Stimulated activated CD4-positive, alpha-beta T cell treated with anti-CD3 and anti-CD28 coated beads, Interleukin-12 subunit alpha, Interleukin-12 subunit beta, amount 100 ng/mL, for 4 hours (primary cell): ENCODE data around the gene ARIH1.
"Not testable (repeated sequence)": the region's sequence is repeated elsewhere in the genome, so short reads cannot be mapped to it uniquely, and the experiment has no call there.

Source experiments
- DNase-seq: peaks from one replicate; pipeline ENCODE4 v3.0.0-alpha.2; 2020

Gene ARIH1

DNA sequence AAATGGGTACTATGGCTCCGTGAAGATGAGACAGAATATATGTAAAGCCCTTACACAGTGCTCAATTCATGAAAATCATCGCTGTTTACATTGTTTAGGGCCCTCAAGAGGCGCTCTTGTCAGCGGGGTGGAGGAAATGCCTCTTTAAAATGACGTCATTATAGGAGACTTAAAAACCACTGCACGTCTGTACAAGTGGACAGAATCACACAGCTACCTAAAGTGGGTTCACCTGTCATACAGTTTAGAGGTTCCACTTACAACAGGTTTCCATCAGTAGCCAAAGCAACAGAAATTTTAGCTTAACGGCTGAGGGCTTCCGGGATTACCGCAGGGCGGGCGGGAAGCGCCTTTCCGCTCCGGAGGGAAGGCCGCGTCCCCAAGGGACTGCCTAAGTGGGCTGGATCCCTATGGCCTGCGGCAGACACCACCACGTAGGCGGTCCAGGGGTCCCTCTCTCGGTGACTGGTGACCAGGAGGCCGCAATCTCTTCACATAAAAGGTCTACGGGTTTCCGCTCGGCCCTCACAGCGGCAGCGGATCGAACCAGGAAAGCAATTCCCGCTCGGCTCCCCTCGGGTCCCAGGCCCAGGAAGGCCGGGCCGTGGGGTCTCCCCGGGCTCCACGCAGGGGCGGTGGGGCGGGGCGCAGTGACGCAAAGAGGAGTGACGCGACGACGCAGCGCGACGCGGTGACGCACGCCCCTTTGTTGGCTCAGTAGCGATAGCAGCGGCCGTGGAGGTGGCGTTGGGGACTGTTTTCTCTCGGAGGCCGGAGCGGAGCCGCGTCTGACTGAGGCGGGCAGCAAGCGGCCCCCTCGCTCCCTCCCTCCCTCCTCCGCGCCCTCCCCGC lies at the start of gene ARIH1:
Gene ARIH1, plus strand, starts transcription at position 717 of the 852 bp plus-strand sequence. CDS start 310 bp downstream, outside the sequence.
- DNase-seq = peak; percentile 97

DNA sequence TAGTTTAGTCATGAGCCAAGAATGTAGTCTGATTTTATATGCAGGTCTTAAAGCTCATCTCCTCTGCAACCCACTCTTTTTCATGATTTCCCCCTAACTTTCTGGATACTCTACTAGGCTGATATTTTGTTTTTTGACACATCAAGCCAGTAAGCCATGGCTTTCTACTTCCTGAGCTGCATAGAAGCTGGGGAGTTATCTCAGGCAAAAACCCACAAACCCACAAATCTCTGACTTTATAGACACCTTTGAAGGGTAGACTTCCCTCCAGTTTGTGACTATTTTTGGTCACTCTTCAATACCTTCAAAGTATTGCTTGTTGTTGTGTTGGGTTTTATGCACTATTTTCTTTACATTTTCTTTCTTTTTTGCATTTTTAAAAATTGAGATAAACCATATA lies 47.4 kb upstream of the ARIH1 start:
- no peak for DNase-seq

DNA sequence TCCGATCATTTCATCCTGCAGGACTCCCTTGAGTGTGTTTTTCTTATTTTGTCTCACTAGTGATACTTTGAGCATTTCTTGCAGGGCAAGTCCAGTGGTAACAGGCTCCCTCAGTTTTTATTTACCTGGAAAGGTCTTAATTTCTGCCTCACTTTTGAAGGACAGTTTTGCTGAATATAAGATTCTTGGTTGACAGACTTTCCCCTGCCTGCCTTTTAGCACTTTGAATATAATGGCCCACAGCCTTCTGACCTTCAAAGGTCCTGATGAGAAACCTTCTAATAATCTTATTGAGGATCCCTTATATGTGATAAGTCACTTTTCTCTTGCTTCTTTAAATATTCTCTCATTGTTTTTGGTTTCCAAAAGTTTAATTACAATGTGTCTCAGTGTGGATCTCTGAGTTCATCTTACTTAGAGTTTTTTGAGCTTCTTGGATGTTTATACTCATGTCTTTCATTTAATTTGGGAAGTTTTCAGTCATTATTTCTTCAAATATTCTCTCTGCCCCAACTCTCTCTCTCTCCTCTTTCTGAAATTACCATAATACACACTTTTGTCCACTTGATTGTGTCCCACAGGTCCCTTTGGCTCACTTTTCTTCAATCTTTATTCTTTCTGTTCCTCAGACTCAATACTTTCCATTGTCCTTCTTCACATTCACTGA lies 36.3 kb upstream of the ARIH1 start:
- DNase-seq = no peak

DNA sequence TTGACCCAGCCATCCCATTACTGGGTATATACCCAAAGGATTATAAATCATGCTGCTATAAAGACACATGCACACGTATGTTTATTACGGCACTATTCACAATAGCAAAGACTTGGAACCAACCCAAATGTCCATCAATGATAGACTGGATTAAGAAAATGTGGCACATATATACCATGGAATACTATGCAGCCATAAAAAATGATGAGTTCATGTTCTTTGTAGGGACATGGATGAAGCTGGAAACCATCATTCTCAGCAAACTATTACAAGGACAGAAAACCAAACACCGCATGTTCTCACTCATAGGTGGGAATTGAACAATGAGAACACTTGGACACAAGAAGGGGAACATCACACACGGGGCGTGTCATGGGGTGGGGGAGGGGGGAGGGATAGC lies 31.3 kb upstream of the ARIH1 start:
- DNase-seq = not testable (repeated sequence)

DNA sequence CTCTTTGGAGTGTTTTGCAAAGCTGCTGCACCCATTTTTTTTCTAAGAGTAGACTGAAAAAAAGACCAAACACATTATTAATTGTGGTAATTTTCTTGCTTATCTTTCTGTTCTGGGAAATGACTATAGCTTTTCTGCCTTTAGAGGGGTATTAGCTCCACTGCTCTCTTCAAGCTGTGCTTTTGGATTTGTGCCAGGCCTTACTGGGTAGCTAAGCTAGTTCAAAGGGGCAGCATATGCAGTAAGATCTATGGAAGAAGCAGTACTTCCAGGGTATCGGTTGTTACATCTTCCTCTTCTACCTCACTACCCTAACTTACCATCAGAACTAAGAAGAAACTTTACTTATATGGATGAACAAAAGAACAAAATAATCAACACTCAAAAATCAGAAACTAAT lies 28.7 kb upstream of the ARIH1 start:
- no peak for DNase-seq

GRCh38 chr15:72450805-72451204 lies 23.3 kb upstream of the ARIH1 start:
- no peak for DNase-seq

GRCh38 chr15:72451224-72451623 lies 22.9 kb upstream of the ARIH1 start:
- DNase-seq = no peak

- no peak for DNase-seq
Observed at GRCh38 chr15:72456684-72457083, 17.4 kb upstream of the ARIH1 start.

DNA sequence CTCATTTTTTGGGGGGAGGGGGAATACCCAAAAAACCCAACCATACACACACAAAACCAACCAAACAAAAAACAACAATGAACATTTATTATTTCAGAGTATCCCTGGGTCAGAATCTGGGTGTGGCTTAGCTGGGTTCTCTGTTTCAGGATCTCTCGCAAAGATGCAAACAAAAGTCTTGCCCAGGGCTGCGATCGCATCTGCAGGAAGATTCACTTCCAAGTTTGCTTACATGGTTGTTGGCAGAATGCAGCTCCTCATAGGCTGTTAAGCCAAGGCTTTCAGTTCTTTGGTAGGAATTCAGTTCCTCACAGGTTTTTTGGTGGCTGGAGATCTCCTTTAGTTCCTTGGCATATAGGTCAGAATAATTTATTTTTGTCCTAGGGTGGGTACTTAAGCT lies 13.7 kb upstream of the ARIH1 start:
- no peak for DNase-seq

DNA sequence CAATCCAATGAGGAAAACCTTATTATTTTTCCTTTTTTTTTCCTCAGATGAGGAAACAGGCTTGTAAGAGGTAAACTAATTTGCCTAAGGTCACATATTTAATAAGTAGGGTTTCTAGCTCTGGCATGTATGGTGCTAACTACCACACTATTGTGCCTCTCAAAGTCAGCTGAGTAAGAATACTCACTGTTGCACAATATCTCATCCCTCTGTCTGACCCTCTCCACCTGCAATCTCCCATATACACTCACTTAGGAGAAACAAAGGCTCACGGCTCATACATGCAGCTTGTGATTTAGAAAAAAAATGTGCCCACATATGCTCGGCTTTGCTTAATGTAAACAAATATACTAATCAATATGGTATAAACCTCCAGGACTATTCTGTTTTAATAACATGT lies 10.4 kb upstream of the ARIH1 start:
- no peak for DNase-seq

DNA sequence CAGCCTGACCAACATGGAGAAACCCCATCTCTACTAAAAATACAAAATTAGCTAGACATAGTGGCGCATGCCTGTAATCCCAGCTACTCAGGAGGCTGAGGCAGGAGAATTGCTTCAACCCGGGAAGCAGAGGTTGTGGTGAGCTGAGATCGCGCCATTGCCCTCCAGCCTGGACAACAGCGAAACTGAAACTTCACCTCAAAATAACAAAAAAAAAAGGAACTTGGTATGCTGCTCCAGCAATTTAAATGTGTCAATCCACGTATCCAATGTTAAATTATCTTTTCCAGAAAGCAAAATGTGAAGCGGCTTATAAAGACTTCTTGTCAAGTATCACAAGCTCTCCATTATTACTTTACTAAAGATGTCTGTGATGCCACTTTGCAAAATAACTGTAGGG lies 9.9 kb upstream of the ARIH1 start:
- DNase-seq = no peak

GRCh38 chr15:72468103-72468502 lies 6.0 kb upstream of the ARIH1 start:
- DNase-seq = no peak

DNA sequence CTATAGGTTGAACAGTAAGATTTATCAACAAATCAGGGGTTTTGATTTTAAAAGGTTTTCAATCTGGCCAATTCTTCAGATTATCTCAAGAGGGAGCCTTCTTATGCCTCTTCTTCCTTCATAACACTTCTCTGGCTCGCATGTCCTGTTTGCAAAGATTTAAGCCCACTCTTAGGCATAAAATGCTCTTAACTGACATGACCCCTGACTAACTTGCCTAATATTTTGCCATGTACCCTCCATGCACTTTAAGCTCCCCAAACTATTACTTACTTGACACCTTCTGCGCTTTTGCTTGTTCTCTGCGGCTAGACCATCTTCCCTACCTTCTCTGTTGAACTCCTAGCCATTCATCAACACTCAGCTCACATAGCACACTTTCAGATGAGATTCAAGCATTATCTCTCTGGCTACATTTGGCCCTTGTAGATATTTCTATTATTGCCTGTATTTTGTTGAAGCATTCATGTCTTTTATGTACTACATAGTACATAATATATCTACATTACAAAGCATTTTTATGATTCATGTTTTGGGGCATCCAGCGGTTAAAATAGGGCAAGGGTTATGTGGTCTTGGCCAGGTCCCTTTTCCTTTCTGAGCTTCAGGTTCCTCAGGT lies 1.0 kb upstream of the ARIH1 start:
- DNase-seq = no peak

DNA sequence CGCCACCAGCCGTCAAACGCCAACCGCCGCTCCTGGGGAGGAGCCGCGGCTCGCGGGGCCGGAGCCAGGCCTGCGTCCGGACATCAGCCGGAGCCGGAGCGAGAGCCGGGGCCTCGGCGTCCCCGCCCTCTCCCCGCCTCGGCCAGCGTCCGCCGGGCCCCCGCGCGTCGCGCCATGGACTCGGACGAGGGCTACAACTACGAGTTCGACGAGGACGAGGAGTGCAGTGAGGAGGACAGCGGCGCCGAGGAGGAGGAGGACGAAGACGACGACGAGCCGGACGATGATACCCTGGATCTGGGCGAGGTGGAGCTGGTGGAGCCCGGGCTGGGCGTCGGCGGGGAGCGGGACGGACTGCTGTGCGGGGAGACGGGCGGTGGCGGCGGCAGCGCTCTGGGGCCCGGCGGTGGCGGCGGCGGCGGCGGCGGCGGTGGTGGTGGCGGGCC lies 359 bp downstream of the ARIH1 start:
- no peak for DNase-seq

DNA sequence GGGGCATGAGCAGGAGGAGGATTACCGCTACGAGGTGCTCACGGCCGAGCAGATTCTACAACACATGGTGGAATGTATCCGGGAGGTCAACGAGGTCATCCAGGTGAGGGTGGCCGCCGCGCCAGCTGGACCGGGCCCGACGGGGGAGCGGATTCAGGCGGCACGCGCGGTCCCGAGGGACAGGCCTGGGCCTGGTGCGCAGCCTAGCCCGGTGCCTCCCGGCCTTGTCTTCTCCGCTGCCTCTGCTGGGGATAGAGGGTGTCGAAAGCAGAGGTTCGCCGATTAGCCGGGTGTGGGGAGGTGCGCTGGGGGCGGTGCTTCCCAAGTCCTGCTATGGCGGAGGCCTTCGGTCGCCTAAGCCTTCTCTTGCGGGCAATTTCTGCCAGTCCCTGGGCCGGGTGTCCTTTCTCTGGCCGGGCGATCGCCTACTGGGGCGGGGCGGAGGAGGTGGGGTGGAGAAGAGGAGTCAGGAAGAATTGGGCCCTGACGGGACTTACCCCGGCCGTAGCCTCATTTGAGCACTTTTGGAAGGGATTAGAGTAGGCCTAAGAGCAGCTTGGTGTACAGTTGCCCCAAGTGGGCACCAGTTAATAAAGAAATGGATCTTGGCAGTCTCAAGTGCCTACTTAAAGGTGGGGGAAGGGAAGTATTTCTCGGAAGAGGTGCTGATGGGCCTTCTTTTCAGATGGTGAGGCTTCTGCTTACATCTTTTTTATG lies 940 bp downstream of the ARIH1 start:
- DNase-seq = peak; percentile 72

DNA sequence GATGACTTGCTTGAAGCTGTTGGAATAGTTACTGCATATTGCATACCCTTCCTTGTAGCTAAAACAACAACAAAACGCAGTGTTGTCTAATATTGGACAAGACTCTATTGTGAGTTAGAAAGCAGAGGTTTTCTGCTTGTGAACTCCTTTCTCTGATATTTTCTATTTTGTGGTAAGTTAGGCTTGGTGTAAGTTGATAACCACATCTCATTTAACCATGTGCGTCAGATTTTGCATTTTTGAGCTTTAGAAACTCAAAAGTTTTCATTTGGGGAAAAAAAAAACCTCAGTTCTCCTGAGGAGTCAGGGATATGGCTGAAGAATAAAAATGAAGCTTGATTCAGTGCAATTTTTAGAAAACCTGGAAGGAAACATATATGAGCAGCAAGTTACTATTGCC lies 1.5 kb downstream of the ARIH1 start:
- no peak for DNase-seq

DNA sequence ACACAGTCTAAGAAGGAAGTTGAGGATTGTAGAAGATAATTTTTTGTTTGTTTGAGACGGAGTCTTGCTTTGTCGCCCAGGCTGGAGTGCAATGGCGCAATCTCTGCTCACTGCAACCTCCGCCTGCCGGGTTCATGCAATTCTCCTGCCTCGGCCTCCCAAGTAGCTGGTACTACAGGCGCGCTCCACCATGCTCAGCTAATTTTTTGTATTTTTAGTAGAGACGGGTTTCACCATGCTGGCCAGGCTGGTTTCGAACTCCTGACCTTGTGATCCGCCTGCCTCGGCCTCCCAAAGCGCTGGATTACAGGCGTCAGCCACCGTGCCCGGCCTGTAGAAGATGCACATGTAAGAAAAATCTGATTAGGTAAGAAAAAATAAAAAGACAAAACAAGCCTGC lies 2.2 kb downstream of the ARIH1 start:
- not testable (repeated sequence) for DNase-seq

DNA sequence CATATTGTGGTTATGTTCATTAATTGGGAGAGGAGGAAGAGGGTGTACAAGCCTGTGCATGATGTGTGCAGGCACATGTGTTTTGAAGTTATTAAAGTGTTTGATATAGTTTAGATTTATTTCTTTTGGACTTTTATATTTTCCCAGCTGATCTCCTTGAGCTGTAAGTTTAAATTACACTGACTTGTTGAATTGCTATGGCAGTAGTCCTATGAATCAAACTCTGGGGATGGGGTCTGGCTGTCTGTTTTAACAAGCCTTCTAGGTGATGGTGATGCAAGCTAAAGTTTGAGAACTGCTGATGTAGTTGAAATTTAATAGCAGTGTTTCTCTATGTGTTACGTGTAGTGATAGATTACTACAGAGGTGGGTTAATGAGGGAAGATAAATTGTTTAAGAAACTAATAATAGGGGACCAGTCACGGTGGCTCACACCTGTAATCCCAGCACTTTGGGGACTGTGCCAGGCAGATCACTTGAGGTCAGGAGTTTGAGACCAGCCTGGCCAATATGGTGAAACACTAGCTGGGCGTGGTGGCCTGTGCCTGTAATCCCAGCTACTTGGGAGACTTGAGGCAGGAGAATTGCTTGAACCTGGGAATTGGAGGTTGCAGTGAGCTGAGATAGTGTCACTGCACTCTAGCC lies 7.0 kb downstream of the ARIH1 start:
- DNase-seq = no peak

DNA sequence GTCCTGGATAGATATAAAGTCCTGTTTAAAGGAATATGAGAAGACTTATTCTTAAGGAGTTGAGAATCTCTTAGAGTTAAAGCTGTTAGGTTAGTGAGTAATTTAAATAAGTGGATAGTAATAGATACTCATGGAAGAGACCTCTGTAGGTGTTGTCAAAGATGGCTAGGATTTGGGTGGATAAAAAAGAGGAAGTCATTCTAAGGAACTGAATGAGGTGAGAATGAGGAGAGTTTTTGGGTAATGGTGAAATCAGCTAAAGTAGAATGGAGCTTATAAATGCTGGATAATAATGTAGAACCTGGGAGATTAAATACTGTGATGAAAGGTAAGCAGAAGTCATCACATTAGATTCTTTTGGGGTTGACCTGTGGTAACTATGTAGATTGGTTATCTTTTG lies 8.1 kb downstream of the ARIH1 start:
- DNase-seq = no peak

GRCh38 chr15:72483279-72483678 lies 9.1 kb downstream of the ARIH1 start:
- DNase-seq = no peak

DNA sequence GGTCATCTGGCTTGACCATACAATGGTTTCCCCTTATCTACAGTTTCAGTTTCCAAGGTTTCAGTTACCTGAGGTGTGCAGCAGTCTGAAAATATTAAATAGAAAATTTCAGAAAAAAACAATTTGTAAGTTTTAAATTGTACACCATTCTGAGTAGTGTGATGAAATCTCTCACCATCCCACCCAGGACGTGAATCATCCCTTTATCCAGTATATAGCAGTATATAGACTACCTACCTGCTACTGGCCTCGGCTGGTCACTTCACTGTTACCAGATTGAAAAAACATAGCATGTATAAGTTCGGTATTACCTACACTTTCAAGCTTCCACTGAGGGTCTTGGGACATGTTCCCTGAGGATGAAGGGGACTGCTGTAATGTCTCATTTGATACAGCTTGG lies 12.0 kb downstream of the ARIH1 start:
- no peak for DNase-seq

GRCh38 chr15:72487070-72487797 lies 13.1 kb downstream of the ARIH1 start:
- no peak for DNase-seq
